GM18526 (cell line): ENCODE data around the gene PTPRF.

Experiments
- POLR2A ChIP-seq: IDR thresholded peaks from 3 replicates; pipeline ENCODE4 v1.6.1; 2011; ENCODE audit not compliant: insufficient read length; ENCODE audit errors: extremely low read depth

PTPRF gene

GRCh38 chr1:43509740-43510375, 20.8 kb upstream of the PTPRF start:
- TF ChIP-seq POLR2A, result no peak

DNA sequence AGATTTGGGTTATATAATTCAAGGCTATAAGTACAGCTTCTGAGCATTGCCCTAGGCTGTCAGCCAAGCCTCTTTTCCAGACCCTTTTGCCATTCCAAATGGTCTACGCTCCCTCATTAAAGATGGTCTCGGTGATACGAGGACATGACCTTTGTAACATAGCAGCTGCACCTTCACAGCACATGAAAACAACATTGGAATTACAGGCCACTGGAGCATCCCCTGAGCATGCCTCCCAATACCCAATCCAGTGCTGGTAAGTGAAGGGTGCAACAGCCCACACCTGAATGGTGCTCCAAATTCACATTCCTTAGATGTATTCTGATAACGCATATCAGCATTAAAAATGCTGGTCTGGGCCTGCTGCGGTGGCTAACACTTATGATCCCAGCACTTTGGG, 20.1 kb upstream of the PTPRF start:
- TF ChIP-seq POLR2A, result no peak

- no peak for TF ChIP-seq POLR2A
Measured at GRCh38 chr1:43511394-43511793, 19.3 kb upstream of the PTPRF start.

DNA sequence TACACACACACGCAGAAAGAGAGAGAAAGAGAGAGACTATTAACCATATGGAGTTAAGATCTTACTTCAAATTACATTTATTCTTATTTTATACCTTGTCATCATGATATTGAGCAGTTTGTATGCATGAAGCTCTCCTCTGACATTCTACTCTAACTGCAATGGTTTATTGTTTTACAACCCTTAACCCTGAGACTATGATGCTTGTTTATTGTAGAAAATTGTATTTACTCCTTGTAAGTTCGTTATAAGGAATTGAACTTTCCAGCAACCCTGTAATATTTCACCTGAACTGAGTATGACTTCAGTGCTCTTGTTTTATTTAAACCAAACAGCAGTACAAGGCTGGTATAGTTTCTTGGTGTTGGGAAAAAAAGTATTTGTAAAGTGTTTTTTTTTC, 18.6 kb upstream of the PTPRF start:
- no peak for TF ChIP-seq POLR2A

- TF ChIP-seq POLR2A, result no peak
Measured at GRCh38 chr1:43512681-43513080, 18.0 kb upstream of the PTPRF start.

DNA sequence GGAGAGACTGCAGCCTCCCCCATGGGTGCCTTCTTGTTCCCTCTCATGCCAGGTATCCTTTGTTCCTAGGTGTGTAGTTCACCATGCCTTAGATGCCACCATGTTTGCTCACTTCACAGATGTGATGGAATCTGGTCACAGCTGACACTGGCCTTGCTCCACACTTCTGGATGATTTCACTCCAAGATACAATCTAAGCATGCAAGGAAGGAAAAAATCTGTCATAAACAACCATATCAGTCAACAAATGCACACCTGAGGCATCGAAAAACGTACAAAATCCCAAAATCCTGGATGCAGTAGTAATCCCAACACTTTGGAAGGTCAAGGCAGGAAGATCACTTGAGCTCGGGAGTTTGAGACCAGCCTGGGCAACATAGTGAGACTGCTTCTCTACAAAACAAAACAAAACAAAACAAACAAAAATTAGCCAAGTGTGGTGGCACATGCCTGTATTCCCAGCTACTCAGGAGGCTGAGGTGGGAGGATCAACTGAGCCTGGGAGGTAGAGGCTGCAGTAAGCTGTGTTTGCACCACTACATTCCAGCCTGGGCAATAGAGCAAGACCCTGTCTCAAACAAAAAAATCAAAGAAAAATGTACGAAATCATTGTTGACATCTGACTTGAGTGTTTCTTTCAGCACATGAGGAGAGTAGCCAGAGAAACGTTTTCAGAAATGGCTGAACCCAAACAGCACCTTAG, 17.1 kb upstream of the PTPRF start:
- TF ChIP-seq POLR2A, result no peak

GRCh38 chr1:43518935-43519686, 11.6 kb upstream of the PTPRF start:
- TF ChIP-seq POLR2A, result no peak

GRCh38 chr1:43520100-43520778, 10.4 kb upstream of the PTPRF start:
- TF ChIP-seq POLR2A, result no peak

DNA sequence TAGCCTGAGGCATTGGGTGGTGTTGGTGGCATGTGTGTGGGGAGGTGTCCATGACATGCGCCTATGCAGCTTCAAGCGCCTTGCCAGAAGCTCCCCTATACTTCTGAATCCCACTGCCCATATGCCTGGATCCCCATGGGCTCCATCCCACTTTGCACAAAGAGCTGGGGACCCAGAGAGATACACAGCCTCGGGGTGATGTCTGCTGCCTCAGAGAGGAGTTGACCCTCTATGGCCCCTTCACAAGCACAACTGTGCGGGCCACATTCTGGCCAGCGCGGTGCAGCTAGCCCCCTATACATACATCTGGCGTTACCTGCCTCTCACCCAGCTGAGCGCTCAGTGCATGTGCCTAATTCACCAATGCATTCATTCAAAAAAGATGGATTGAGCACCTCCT, 9.6 kb upstream of the PTPRF start:
- TF ChIP-seq POLR2A, result no peak

DNA sequence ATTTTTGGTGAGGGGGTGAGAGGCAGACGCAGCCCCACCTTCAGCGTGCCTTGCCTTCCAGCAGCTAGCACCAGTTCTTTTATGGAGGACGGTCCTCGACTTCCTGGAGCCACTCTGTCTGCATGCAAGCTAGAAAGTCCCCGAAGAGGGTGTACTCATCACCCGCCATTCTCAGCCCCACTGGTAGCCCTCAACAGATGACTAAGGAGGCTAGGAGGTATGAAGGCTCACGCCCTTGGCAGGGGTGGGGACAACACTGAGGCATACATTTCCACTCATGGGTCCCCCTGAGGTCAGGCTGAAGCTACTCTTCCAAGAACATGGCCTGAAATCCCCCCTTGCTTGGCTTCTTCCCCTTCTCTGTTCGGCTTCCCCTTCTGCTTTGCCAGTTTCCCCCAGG, 8.9 kb upstream of the PTPRF start:
- no peak for TF ChIP-seq POLR2A

DNA sequence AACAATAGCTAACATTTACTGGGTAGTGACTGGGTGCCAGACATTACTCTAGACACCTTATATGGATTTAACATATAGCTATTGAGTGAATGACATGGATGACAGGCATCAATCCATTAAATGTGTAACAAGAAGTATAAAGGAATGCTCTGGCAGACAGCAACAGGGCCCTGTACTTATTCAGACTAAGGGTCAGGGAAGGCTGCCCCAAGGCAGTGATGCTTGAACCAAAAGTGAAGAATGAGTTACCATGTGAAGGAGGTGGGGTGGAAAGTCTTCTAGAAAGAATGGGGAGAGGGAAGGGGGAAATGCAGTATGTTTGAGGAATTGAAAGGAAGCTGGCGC, 8.3 kb upstream of the PTPRF start:
- no peak for TF ChIP-seq POLR2A

GRCh38 chr1:43522776-43523480, 7.8 kb upstream of the PTPRF start:
- no peak for TF ChIP-seq POLR2A

DNA sequence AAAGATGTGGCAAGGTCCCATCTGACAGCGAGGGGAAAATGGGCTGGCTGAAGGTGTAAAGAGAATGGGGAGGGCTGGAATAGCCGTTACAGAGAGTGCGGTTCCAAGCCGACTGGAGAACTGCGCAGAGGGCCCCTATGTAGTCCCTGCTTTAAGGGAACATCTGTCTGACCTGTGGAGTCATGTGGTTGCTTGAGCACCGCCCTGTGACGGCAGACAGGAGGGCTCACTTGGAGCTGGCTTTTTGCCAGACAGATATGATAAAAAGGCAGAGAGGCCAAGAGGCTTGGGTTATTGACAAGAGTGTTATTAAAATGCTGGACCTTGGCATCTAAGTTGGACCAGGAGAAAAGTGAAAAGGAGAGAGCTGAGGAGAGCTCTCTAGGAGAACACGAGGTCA, 5.9 kb upstream of the PTPRF start:
- no peak for TF ChIP-seq POLR2A

DNA sequence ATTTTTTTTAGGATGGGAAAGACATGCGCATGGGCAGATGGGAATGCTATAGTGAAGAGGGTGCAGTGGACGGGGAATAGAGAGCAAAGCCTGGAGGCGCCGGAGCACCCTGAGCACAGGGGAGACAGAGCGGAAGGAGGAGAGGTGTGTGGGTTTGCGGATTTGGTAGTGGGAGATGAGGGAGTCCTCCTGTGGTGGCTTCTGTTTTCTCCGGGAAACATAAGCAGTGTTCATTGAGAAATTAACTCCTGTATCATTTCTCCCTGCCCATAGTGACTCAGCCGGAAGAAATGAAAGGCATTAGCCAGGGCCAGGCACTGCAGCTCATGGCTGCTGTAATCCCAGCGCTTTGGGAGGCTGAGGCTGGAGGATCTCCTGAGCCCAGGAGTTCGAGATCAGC, 4.7 kb upstream of the PTPRF start:
- TF ChIP-seq POLR2A, result no peak
